ENCODE results near the gene WDPCP. TPM values are rescaled to one million over a fixed set of nuclear protein-coding genes. Genes with fewer than 3 reads are reported as not detected.

The WDPCP gene
- total and polyA plus RNA-seq, 2 of the 8 experiments (the other 6 are each of a cell fraction or from before 2014, with no cell fraction given) = 9.3 to 25.8 TPM

DNA sequence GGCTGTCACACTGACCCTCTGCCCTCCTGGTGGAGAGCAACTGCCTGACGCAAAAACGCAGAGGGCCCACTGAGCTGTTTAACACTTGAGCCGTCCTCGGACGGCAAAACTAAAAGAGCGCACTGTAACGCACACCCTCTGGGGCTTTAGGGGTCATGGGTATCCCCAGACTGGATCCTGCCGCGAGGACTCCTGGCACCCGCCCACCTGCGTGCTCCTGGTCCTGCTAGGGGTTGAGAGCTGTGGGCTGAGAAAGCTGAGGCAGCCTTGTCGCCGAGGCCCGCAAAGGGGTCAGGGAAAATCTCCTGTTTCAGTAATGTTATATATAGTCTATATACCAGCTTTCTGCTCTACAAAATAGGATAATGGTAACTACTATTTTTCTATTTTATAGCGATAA is 39.6 kb upstream of the WDPCP start:
- ChIA-PET POLR2A (ENCODE audit: partially characterized antibody) (interaction anchor here (0.9 to 2.6 kb wide), 3 partner anchors 10 to 38 kb away, joined by 3 to 14 read pairs (median 3); no protein-coding TSS in a partner anchor), CTCF (ENCODE audit: partially characterized antibody) (interaction anchor here (0.8 to 1.4 kb wide), 4 partner anchors 10 to 85 kb away, joined by 3 read pairs; no protein-coding TSS in a partner anchor)
- H3K27me3 ChIP-seq (replicated peaks in 1 of 4; ENCODE audit: control insufficient read depth in 3 of 4, extremely low read depth in 1 of 4, insufficient read depth in 3 of 4, low read length in 3 of 4) = no peaks in the 10 kb centered on the region
- H4K5ac ChIP-seq (ENCODE audit: insufficient read length, low read depth, low read length) = no peak overlapping the region
- no peak overlapping the region for H2AK5ac ChIP-seq (ENCODE audit: low read depth, low read length)
- H3K56ac ChIP-seq (replicated peaks; ENCODE audit: insufficient read length, low read depth, low read length) = no peak overlapping the region
- no peak overlapping the region for H3K27ac ChIP-seq (ENCODE audit: low read depth, low read length)
- no peaks in the 10 kb centered on the region for H3K23me2 ChIP-seq (ENCODE audit: low read depth, low read length)
- H2BK120ac ChIP-seq (replicated peaks; ENCODE audit: low read depth, low read length) = no peak overlapping the region
- H4K20me1 ChIP-seq (replicated peaks in 1 of 2; ENCODE audit: control insufficient read depth in 1 of 2, insufficient read depth in 2 of 2, low read length in 2 of 2) = no peaks in the 10 kb centered on the region
- no peaks in the 10 kb centered on the region for H3K79me1 ChIP-seq (ENCODE audit: low read depth, low read length)
- no peak overlapping the region for H3K4me2 ChIP-seq (ENCODE audit: insufficient read depth in 1 of 2, low read depth in 2 of 2, low read length in 2 of 2)
- no peak overlapping the region for H2BK12ac ChIP-seq (ENCODE audit: low read depth, low read length)
- DNase-seq (ENCODE audit: low read depth in 1 of 2, low spot score in 2 of 2) = no peak
- no peak overlapping the region for H3K9ac ChIP-seq (replicated peaks in 1 of 4; ENCODE audit: extremely low read depth in 1 of 4, low read depth in 3 of 4, low read length in 3 of 4)
- no peak overlapping the region for H3K23ac ChIP-seq (ENCODE audit: insufficient read length)
- no peak for FAIRE-seq
- no peak overlapping the region for H2BK15ac ChIP-seq (ENCODE audit: low read length)
- no peak overlapping the region for H3K4me3 ChIP-seq (ENCODE audit: extremely low read depth in 1 of 4, insufficient read depth in 2 of 4, low read depth in 3 of 4, low read length in 4 of 4)
- H3K36me3 ChIP-seq (ENCODE audit: control insufficient read depth in 2 of 4, insufficient read depth in 4 of 4, low read length in 3 of 4) = peaks cover 0 to 3% (median 0%) of the 10 kb centered on the region in 4 experiments; a peak in 1 of 8 replicates
- H2BK20ac ChIP-seq (ENCODE audit: low read length) = no peak overlapping the region
- H3K14ac ChIP-seq (ENCODE audit: insufficient read length) = no peak overlapping the region
- no peak overlapping the region for H4K91ac ChIP-seq (replicated peaks; ENCODE audit: insufficient read length, low read length)
- no peak overlapping the region for H3K4ac ChIP-seq (replicated peaks; ENCODE audit: insufficient read length, low read depth, low read length)
- H3K18ac ChIP-seq (ENCODE audit: extremely low read depth, low read length) = no peak overlapping the region
- no peak overlapping the region for H4K8ac ChIP-seq (ENCODE audit: extremely low read depth, insufficient read depth, low read length)
- H2AFZ ChIP-seq (ENCODE audit: low read length) = no peak overlapping the region
- peaks cover 11 to 13% of the 10 kb centered on the region in 2 experiments; a peak in 3 of 4 replicates for H3K9me3 ChIP-seq (ENCODE audit: insufficient read depth in 2 of 2, low read depth in 1 of 2, low read length in 1 of 2)
- 97% methylated on average over 15 of the region's 15 CpGs; no CpG with 5 or more reads in 1 of the 2 experiments for WGBS, 2 experiments (ENCODE audit: extremely low coverage in 1 of 2, insufficient coverage in 1 of 2, insufficient read length in 1 of 2, insufficient replicate concordance in 2 of 2, low coverage in 1 of 2, low lambda C conversion rate in 2 of 2, missing lambda C conversion rate in 1 of 2)
- H2BK5ac ChIP-seq (ENCODE audit: low read depth, low read length) = no peak overlapping the region
- H3K79me2 ChIP-seq (ENCODE audit: control insufficient read depth in 1 of 2, insufficient read depth in 2 of 2, low read length in 2 of 2) = no peaks in the 10 kb centered on the region
- no peaks in the 10 kb centered on the region for H3K4me1 ChIP-seq (replicated peaks in 1 of 4; ENCODE audit: control insufficient read depth in 3 of 4, insufficient read depth in 4 of 4, low read length in 3 of 4)
- TF ChIP-seq TAF1 (IDR thresholded peaks at IDR 0.05; ENCODE audit: low read depth, low read length) (no peak), BACH1 (IDR thresholded peaks at IDR 0.05; ENCODE audit: low read length) (no peak), CHD1 (IDR thresholded peaks at IDR 0.05; ENCODE audit: low read depth, low read length) (no peak), CEBPB (IDR thresholded peaks at IDR 0.05; ENCODE audit: low read depth, low read length) (no peak), KDM4A (IDR thresholded peaks at IDR 0.05; ENCODE audit: low read depth, low read length, severe bottlenecking) (no peak), TEAD4 (IDR thresholded peaks at IDR 0.05; ENCODE audit: low read depth, low read length) (no peak), CTBP2 (IDR thresholded peaks at IDR 0.05; ENCODE audit: borderline replicate concordance, insufficient read depth, insufficient read length, low read length) (no peak), SUZ12 (IDR thresholded peaks at IDR 0.05; ENCODE audit: low read length) (no peak), EP300 (IDR thresholded peaks at IDR 0.05; ENCODE audit: borderline replicate concordance in 1 of 2, low read depth in 2 of 2, low read length in 2 of 2) (no peak), CREB1 (IDR thresholded peaks at IDR 0.05) (no peak), JUND (IDR thresholded peaks at IDR 0.05; ENCODE audit: low read length) (no peak), CHD2 (IDR thresholded peaks at IDR 0.05; ENCODE audit: low read length) (no peak)
- TF ChIP-seq, protein P1, sequence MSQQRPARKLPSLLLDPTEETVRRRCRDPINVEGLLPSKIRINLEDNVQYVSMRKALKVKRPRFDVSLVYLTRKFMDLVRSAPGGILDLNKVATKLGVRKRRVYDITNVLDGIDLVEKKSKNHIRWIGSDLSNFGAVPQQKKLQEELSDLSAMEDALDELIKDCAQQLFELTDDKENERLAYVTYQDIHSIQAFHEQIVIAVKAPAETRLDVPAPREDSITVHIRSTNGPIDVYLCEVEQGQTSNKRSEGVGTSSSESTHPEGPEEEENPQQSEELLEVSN (IDR thresholded peaks at IDR 0.05) = no peak
- TF ChIP-seq, protein P2, sequence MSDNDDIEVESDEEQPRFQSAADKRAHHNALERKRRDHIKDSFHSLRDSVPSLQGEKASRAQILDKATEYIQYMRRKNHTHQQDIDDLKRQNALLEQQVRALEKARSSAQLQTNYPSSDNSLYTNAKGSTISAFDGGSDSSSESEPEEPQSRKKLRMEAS (IDR thresholded peaks at IDR 0.05) = no peak
